Activated CD8-positive, alpha-beta memory T cell treated with anti-CD3 and anti-CD28 coated beads, Interleukin-2, amount 10 ng/mL, durations not matched to agents 7 days and 5 days (primary cell): Measurements from ENCODE around the gene CCDC30. TPM values are rescaled to one million over a fixed set of nuclear protein-coding genes. Genes with fewer than 3 reads are reported as not detected.

Experiments used
- ATAC-seq: fragments of 150-1000 bp; cut with Tn5 transposase; one replicate; pipeline ENCODE4 v1.10.0; 2021; ENCODE audit warnings: moderate library complexity
- CTCF ChIA-PET: fragments of 350-600 bp; sonication (Branson Sonifier 250); formaldehyde crosslinking; loops from one replicate; lab custom pipeline; 2021; ENCODE audit warnings: antibody characterized with exemption; lab: Charles Lee
- DNase-seq: peaks from one replicate; pipeline ENCODE4 v3.0.0-alpha.2; 2020
- H3K27ac Mint-ChIP-seq: one replicate; pipeline ENCODE4 v1.8.0; 2021; ENCODE audit warnings: mild to moderate bottlenecking, mixed read lengths
- H3K27me3 Mint-ChIP-seq: one replicate; pipeline ENCODE4 v1.8.0; 2021; ENCODE audit warnings: mixed read lengths
- H3K36me3 Mint-ChIP-seq: one replicate; pipeline ENCODE4 v1.8.0; 2021; ENCODE audit warnings: mild to moderate bottlenecking, mixed read lengths
- H3K4me1 Mint-ChIP-seq: one replicate; pipeline ENCODE4 v1.8.0; 2021; ENCODE audit warnings: mixed read lengths
- H3K4me3 Mint-ChIP-seq: one replicate; pipeline ENCODE4 v1.8.0; 2021; ENCODE audit warnings: mild to moderate bottlenecking, moderate library complexity, mixed read lengths
- H3K9me3 Mint-ChIP-seq: one replicate; pipeline ENCODE4 v1.8.0; 2022; ENCODE audit warnings: low read depth, mixed read lengths
- total RNA-seq, 2 experiments: library from RNA; stranded (reverse); gene quantifications; one replicate each; pipeline ENCODE4 v1.2.3, GENCODE V29; 2021

CCDC30 gene
- total RNA-seq, 2 experiments from 2014 or later: 1.5 to 2.9 TPM

DNA sequence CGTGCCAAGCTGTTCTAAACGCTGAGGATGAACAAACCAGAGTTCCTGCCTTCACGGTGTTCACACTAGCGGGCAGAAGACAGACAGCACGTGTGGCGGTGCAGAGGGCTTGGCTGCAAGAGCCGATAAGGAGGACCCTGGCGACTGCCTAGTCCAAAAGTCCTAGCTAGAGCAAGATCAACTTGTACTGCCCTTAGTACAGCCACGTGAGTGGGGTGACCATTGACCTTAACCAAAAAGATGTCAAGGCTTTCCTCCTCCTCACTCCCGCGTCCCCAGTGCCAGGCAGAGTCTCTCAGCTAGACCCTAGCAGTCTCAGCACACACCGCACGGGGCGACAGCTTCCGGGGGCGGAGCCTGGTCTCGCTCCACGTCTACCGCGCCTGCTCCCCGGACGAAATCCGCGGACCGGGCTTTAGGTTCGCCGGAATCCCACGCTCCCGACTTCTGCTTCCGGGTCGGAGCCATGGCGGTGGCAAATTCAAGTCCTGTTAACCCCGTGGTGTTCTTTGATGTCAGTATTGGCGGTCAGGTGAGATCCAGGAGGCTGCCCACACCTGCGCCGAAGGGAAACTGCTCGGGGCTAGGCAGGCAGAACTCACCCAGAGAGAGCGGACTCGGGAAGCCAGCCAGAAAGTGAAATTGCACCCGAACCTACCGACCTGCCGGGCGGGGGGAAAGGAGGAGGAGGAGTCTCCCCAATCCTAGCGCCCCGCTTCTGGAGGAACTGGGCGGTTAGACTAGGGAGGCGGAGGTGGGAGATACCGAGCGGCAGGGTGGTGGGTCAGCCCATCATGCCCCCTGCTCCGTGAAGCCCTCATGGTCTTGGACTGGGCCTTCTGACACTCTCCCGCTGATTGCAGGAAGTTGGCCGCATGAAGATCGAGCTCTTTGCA, 195.1 kb downstream of the CCDC30 start, which contains the start of gene PPIH:
Gene PPIH (plus strand): TSS at position 443 of the 896 bp plus-strand sequence. CDS start 24 bp downstream, at position 467.
- peaks cover 45% of the 10 kb centered on the region for H3K4me1 Mint-ChIP-seq
- no peaks in the 10 kb centered on the region for H3K27me3 Mint-ChIP-seq
- ATAC-seq: peak; percentile 98
- H3K36me3 Mint-ChIP-seq: peaks cover 22% of the 10 kb centered on the region
- DNase-seq: peak; percentile 97
- peak within 1 kb of the TSS; percentile 98 for H3K27ac Mint-ChIP-seq
- peak within 1 kb of the TSS; percentile 93 for H3K4me3 Mint-ChIP-seq
- CTCF ChIA-PET: interaction anchor here (0.9 to 2.5 kb wide), 6 partner anchors 21 to 108 kb away, joined by 3 to 9 read pairs (median 7); partner anchors contain the start of genes C1orf50, P3H1 and YBX1
- H3K9me3 Mint-ChIP-seq: no peaks in the 10 kb centered on the region

DNA sequence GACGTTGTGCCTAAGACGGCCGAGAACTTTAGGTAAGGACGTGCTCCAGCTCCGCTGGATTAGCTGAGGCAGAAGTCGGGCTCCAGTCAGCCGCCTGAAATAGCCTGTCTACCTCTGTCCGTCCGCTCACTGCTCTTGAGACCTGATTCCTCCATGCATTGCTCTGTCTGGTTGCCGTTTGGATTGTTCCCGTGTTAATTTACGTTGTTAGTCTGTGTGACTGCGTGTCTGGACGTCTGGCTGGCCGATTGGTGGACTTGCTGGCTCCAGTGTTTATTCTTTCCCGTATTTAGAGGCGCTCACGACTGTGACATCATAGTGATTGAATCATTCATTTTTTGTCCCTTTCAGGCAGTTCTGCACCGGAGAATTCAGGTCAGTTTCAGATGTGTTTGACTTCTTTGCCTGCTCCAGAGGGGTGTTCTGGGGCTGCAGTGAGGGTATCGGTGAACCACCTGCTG, 195.8 kb downstream of the CCDC30 start:
- H3K4me1 Mint-ChIP-seq: peaks cover 48% of the 10 kb centered on the region
- no peaks in the 10 kb centered on the region for H3K9me3 Mint-ChIP-seq
- DNase-seq: no peak
- peak overlapping the region; percentile 98 for H3K27ac Mint-ChIP-seq
- CTCF ChIA-PET: interaction anchor here (0.9 to 2.5 kb wide), 5 partner anchors 20 to 108 kb away, joined by 3 to 9 read pairs (median 8); partner anchors contain the start of genes C1orf50, P3H1 and YBX1
- no peak for ATAC-seq
- no peaks in the 10 kb centered on the region for H3K27me3 Mint-ChIP-seq
- H3K4me3 Mint-ChIP-seq: peak overlapping the region; percentile 93
- peaks cover 26% of the 10 kb centered on the region for H3K36me3 Mint-ChIP-seq

DNA sequence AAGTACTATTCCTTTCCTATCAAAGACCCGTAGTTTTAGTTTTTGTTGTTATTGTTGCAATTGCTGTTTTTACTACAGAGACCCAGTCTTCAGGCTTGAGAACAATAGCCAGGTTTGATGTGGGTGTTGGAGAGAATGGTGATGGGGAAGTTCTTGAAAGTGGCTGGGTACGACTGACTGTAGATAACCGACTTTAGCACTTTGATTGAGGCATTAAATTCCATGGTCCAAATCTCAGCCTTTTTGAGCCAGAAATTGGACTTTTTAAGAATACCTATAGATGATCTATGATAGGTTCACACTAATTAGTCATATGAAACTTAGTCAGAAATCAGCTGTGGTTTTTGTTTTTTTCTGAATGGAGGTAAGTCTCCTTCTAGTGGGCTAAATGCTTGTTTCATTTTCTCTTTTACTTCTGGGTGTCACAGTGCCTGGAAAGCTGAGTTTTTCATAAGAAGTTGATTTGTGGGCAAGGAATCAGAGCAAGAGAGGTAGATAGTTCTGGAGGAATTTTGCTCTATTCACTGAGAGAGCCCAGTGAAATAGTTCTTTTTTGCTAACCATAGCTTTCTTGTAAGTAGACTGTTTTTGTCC, 197.9 kb downstream of the CCDC30 start:
- Mint-ChIP-seq H3K27ac (peak overlapping the region; percentile 94), H3K4me3 (peak overlapping the region; percentile 71), H3K9me3 (no peaks in the 10 kb centered on the region), H3K27me3 (no peaks in the 10 kb centered on the region), H3K36me3 (peaks cover 42% of the 10 kb centered on the region), H3K4me1 (peaks cover 48% of the 10 kb centered on the region)
- DNase-seq: no peak
- peak; percentile 42 for ATAC-seq
- CTCF ChIA-PET: interaction anchor here (0.9 to 1.4 kb wide), 2 partner anchors 11 to 86 kb away, joined by 3 to 4 read pairs; no protein-coding TSS in a partner anchor

DNA sequence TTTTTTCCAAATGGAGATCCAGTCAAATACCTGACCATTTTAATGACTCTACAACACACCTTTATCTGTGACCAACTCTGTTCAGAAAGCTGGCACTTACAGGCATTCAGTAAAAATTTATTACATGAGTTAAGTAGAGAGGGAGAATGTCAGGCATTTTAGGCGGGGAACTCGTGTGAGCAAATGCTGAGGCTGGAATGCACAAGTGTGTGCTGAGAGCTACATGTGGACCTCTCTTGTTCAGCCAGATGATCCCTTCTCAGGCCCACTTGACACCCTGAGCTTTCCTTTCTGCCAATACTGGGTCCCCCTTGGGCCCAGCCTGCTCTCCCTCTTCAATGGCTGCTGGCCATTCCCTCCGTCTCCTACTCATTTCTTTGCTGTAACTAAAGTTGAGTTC, 206.8 kb downstream of the CCDC30 start:
- H3K27ac Mint-ChIP-seq: no peak overlapping the region
- ATAC-seq (no peak), DNase-seq (no peak)
- no peaks in the 10 kb centered on the region for H3K9me3 Mint-ChIP-seq
- H3K36me3 Mint-ChIP-seq: peaks cover 47% of the 10 kb centered on the region
- peaks cover 2% of the 10 kb centered on the region for H3K4me1 Mint-ChIP-seq
- no peaks in the 10 kb centered on the region for H3K27me3 Mint-ChIP-seq
- CTCF ChIA-PET: interaction anchor here (0.9 kb wide), 1 partner anchor 12 kb away, joined by 3 read pairs; the partner anchor contains the start of gene YBX1
- no peak overlapping the region for H3K4me3 Mint-ChIP-seq

DNA sequence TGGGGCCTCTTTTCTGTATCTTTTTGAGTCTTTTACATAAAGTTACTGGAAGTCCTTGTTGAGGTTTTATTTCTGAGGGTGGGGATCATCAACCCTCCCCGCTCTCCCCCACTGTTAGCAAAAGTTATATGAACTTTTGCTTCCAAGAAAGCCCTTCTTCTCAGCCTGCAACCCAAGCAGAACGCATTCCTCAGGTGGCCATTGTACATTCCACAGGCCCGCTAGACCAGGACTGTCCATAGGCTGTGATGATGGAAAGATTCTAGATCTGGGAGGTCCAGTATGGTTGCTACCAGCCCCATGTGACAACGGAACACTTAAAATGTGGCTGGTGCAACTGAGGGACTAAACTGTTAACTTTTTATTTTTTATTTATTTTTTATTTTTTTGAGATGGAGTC, 207.3 kb downstream of the CCDC30 start:
- H3K4me3 Mint-ChIP-seq: no peak overlapping the region
- ATAC-seq (no peak), DNase-seq (no peak)
- H3K27me3 Mint-ChIP-seq: no peaks in the 10 kb centered on the region
- no peaks in the 10 kb centered on the region for H3K9me3 Mint-ChIP-seq
- peaks cover 2% of the 10 kb centered on the region for H3K4me1 Mint-ChIP-seq
- no peak overlapping the region for H3K27ac Mint-ChIP-seq
- CTCF ChIA-PET: no interaction called here
- peaks cover 47% of the 10 kb centered on the region for H3K36me3 Mint-ChIP-seq

DNA sequence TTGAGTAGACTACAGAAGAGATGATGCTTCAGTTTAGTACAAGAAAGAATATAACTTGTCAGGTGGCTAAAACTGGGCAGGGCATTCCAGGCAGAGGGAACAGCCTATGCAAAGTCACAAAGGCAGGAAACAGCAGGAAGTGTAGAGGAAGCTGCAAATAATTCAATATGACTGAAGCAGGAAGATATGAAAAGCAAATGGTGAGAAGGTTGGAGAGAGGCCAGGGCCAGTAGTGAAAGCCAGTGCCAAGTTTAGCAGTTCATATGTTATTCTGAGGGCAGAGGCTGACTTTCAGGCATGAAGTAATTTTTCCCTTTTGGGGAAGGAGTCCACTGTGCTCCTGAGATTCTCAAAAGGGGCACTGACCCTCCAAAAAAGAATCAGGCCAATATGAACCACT, 211.1 kb downstream of the CCDC30 start:
- peaks cover 29% of the 10 kb centered on the region for H3K36me3 Mint-ChIP-seq

DNA sequence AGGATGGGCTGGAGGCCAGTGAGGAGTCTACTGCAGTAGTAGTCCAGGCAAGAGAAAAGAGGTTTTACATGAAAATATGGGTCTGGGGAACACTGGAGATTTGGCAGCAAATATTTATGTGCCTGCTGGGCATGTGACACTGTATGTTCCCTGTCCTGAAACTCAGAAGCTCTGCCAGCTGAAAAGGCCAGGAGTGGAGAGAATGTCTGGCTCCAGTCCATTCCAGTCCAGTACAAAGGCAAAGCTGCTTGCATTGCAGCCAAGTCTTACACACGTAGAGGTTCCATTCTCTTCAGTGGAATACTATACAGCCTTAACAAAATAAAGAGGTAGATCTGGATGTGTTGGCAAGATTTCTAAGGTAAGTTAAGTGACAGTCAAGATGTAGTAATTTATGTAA, 211.6 kb downstream of the CCDC30 start:
- H3K27me3 Mint-ChIP-seq: no peaks in the 10 kb centered on the region
- no peak for ATAC-seq
- CTCF ChIA-PET: no interaction called here
- H3K27ac Mint-ChIP-seq: no peak overlapping the region
- H3K4me1 Mint-ChIP-seq: peaks cover 2% of the 10 kb centered on the region
- no peak for DNase-seq
- peaks cover 27% of the 10 kb centered on the region for H3K36me3 Mint-ChIP-seq
- no peak overlapping the region for H3K4me3 Mint-ChIP-seq
- no peaks in the 10 kb centered on the region for H3K9me3 Mint-ChIP-seq

More for the DNA sequence above, 211.1 kb downstream of the CCDC30 start:
- DNase-seq (no peak), ATAC-seq (no peak)
- H3K27me3 Mint-ChIP-seq: no peaks in the 10 kb centered on the region
- peaks cover 2% of the 10 kb centered on the region for H3K4me1 Mint-ChIP-seq
- no peaks in the 10 kb centered on the region for H3K9me3 Mint-ChIP-seq
- CTCF ChIA-PET: no interaction called here
- no peak overlapping the region for H3K27ac Mint-ChIP-seq
- no peak overlapping the region for H3K4me3 Mint-ChIP-seq

DNA sequence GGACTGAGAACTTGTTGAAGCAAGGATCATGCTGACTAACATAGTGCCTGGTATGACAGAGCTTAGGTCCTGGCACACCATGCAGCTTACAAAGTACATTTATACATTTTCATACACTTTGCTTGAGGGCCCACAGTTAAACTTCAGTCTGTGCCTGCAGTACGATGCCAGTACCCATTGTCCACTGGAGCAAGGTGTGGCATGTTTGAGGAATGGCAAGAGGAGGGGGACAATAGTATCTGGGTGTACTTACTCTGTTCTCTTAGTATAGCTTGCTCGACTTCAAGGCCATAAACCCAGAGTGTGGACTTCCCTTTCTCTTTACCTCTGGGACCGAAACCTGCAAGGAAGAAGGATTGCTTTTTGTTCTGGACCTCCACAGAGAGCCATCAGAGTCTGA, 212.4 kb downstream of the CCDC30 start:
- Mint-ChIP-seq H3K27me3 (no peaks in the 10 kb centered on the region), H3K27ac (no peak overlapping the region), H3K4me1 (peaks cover 10% of the 10 kb centered on the region), H3K9me3 (no peaks in the 10 kb centered on the region), H3K4me3 (no peak overlapping the region), H3K36me3 (peaks cover 24% of the 10 kb centered on the region)
- CTCF ChIA-PET: no interaction called here
- DNase-seq: no peak
- ATAC-seq: no peak

DNA sequence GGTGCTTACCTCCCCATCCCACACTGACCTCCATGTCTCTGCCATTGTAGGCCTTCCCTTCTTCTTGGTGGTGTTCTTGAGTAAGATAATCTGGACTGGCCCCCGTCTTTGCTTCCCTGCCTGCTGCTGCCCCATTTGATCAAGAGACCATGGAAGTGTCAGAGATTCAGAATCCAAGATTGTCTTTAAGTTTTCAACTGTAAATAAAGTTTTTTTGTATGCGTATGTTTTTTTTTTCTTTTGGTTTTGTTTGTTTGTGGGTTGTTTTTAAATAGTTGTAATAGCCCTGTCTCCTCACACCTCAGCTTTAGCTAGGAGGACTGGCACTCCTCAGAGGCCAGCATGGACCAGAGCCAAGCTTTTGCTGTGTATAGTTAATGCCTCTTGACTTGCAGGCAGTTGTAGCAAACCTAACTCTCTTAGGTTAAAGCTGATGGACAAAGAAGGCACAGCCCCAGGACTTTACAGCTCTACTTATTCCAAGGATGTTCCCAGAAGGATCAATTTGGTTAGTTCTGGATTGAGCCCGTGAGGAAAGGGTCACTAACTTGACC, 213.5 kb downstream of the CCDC30 start:
- no peak for DNase-seq
- CTCF ChIA-PET: interaction anchor here (0.8 kb wide), 1 partner anchor 15 kb away, joined by 3 read pairs; no protein-coding TSS in a partner anchor
- Mint-ChIP-seq H3K27ac (peak overlapping the region; percentile 63), H3K36me3 (peaks cover 21% of the 10 kb centered on the region), H3K9me3 (no peaks in the 10 kb centered on the region), H3K27me3 (no peaks in the 10 kb centered on the region), H3K4me1 (peaks cover 19% of the 10 kb centered on the region), H3K4me3 (no peak overlapping the region)
- ATAC-seq: no peak

DNA sequence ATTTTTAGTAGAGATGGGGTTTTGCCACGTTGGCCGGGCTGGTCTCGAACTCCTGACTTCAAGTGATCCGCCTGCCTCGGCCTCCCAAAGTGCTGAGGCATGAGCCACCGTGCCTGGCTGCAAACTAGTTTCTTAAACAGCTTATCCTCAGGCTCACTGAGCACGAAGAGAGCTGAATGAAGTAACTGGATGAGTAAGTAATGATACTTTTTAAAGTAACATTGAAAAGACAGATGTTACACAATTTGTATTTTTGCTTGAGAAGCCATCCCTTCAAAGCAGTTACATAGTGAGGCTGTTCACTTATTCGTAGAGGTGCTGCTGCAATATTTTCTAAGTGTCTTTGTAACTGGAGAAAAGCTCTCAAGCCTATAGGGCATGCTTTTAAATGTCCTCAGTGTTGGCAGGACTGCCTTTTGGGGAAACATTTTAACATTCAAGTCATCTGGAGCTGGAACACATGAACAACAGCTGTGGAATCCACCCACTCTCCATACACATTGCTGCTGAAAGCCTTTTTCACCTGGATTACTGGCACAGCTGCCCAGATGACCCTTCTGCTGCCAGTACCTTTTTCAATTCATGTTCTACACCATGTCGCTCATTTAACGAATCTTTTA, 216.4 kb downstream of the CCDC30 start:
- Mint-ChIP-seq H3K27me3 (no peaks in the 10 kb centered on the region), H3K4me3 (no peak overlapping the region), H3K36me3 (peaks cover 29% of the 10 kb centered on the region), H3K27ac (no peak overlapping the region), H3K9me3 (no peaks in the 10 kb centered on the region), H3K4me1 (peaks cover 24% of the 10 kb centered on the region)
- ATAC-seq: no peak
- CTCF ChIA-PET: interaction anchor here (1.6 kb wide), 2 partner anchors 14 to 21 kb away, joined by 5 to 6 read pairs; partner anchors contain the start of gene PPIH
- DNase-seq: no peak

DNA sequence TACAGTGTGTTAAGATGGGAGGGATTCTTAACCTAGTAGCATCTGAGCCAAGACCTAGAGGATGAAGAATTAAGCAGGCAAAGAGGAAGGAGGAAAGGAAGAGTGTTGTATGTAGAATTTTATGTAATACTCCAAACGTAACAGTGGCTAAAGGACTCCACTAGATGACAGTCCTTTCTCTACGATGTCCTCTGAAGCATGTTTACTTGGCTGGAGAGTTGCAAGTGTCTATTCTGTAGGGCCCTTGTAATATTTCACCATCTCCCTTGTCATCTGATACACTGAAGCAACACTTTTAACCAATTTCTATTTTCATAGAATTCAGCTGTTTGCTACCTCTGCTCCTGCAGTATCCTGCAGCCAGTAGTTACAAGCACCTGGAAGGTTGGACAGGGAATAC, 217.0 kb downstream of the CCDC30 start:
- CTCF ChIA-PET: interaction anchor here (1.2 to 1.6 kb wide), 3 partner anchors 15 to 22 kb away, joined by 3 to 6 read pairs (median 5); partner anchors contain the start of gene PPIH
- no peak for DNase-seq
- H3K4me3 Mint-ChIP-seq: no peak overlapping the region
- peaks cover 31% of the 10 kb centered on the region for H3K36me3 Mint-ChIP-seq
- no peaks in the 10 kb centered on the region for H3K9me3 Mint-ChIP-seq
- H3K27me3 Mint-ChIP-seq: no peaks in the 10 kb centered on the region
- no peak overlapping the region for H3K27ac Mint-ChIP-seq
- peaks cover 29% of the 10 kb centered on the region for H3K4me1 Mint-ChIP-seq
- ATAC-seq: no peak

DNA sequence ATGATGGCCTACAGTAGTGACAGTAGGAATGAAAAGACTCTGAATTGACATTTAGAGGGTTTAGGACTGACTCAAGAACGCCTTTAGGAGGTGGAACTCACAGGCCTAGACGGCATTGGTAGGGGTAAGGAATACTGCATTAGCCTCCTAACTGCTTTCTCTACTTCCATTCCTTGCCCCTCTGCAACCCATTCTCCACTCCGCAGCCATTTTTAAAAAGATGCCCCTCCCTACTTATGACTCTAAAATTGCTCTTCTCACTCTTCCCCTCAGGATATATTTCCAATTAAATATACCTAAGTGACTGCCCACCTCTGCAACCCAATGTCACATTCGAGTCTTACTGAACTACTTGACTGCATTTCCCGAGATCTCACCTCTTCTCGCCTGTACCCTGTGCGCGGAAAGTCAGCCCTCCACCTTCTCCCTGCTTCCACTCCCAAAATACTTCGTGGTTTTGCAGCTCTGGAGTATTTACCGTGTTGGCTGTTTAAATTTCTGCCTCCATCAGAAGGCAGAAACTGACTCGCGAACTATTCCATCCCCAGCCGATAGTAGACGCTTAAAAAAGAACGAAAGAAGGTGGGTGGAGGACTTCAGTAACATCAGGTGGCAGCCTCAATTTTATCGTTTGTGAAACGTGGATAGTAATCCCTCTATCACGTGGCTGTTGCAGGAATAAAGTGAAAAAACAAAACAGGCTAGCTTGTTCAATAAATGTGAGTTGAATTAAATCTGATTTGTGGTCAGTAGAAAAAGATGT, 218.0 kb downstream of the CCDC30 start:
- CTCF ChIA-PET: interaction anchor here (0.8 to 2.5 kb wide), 4 partner anchors 14 to 23 kb away, joined by 3 to 9 read pairs (median 5); partner anchors contain the start of gene PPIH
- Mint-ChIP-seq H3K36me3 (peaks cover 33% of the 10 kb centered on the region), H3K27ac (peak overlapping the region; percentile 95), H3K9me3 (no peaks in the 10 kb centered on the region), H3K4me3 (peak overlapping the region; percentile 86), H3K27me3 (no peaks in the 10 kb centered on the region), H3K4me1 (peaks cover 39% of the 10 kb centered on the region)
- DNase-seq (no peak), ATAC-seq (no peak)
